Measurements from ENCODE around the gene GP9. TPM values are rescaled to one million over a fixed set of nuclear protein-coding genes. Genes with fewer than 3 reads are reported as not detected.

GP9 gene
- total and polyA plus RNA-seq, 4 donors: 0.16 to 12.0 TPM; not detected in 2

DNA sequence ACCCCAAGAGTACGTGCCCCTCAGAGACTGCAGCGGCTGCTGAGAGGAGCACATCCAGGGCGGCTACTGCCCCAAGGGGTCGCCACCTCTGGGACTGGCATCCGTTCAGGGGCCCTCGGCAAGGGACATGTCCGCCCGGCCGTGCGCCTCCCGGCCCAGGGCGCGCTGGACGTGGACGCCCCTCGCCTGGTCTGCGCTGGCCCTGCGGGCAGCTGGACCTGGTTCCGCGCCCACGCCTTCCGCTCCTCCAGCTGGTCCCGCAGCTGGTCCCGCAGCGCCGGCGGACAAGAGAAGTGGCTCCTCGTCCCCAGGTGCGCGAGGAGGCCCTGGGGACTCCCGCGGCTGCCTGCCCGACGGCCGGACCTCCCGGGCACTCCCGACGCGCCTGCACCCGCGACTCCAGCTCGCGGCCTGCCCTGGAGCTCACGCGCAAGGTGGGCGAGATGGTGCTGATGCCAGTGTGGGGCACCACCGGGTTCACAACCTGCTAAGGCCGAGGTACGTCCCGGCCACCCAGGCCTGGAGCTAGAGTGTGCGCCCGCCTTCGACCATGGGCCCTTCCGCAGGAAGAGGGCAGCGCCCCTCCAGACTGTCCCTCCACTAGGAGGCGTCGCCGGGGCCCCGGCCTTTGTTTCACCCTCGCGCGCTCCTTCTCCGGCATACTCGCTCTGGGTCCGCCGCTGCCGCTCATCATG is 14.4 kb upstream of the GP9 start:
- H3K27ac ChIP-seq (ENCODE audit: low read depth in 1 of 2, low read length in 2 of 2): no peak overlapping the region
- no peak for TF ChIP-seq TAF1 (conservative IDR thresholded peaks at IDR 0.05)
- TF ChIP-seq EGR1 (IDR thresholded peaks at IDR 0.05; ENCODE audit: low read depth in 2 of 2): no peak
- no peak for TF ChIP-seq SP1 (IDR thresholded peaks at IDR 0.05)
- no peak for TF ChIP-seq HNF4G (IDR thresholded peaks at IDR 0.05)
- TF ChIP-seq ATF3 (IDR thresholded peaks at IDR 0.05): no peak
- no peak for TF ChIP-seq CTCF (IDR thresholded peaks at IDR 0.05; ENCODE audit: low read depth, low read length, missing input control)
- TF ChIP-seq YY1 (IDR thresholded peaks at IDR 0.05): no peak
- TF ChIP-seq FOXA1 (IDR thresholded peaks at IDR 0.05): no peak
- TF ChIP-seq MAX (IDR thresholded peaks at IDR 0.05): no peak
- H3K36me3 ChIP-seq (ENCODE audit: control insufficient read depth in 4 of 4, insufficient read depth in 3 of 4, low read depth in 1 of 4, low read length in 3 of 4): no peaks in the 10 kb centered on the region
- no peaks in the 10 kb centered on the region for H3K9me3 ChIP-seq (ENCODE audit: control insufficient read depth in 4 of 4, low read length in 3 of 4)
- 32% methylated on average over 67 of the region's 67 CpGs for WGBS
- DNase-seq (ENCODE audit: low spot score): no peak
- H3K4me1 ChIP-seq (ENCODE audit: control insufficient read depth in 4 of 4, insufficient read depth in 4 of 4, low read length in 3 of 4): peaks cover 0 to 6% (median 4%) of the 10 kb centered on the region in 4 donors
- H3K9ac ChIP-seq (ENCODE audit: low read depth in 1 of 2, low read length in 2 of 2): no peak overlapping the region
- H3K4me3 ChIP-seq (ENCODE audit: low read depth in 1 of 3, low read length in 3 of 3): peak overlapping the region in 1 of 3 donors; percentile 37
- no peaks in the 10 kb centered on the region for H3K27me3 ChIP-seq (ENCODE audit: control insufficient read depth in 4 of 4, insufficient read depth in 4 of 4, low read length in 3 of 4)

DNA sequence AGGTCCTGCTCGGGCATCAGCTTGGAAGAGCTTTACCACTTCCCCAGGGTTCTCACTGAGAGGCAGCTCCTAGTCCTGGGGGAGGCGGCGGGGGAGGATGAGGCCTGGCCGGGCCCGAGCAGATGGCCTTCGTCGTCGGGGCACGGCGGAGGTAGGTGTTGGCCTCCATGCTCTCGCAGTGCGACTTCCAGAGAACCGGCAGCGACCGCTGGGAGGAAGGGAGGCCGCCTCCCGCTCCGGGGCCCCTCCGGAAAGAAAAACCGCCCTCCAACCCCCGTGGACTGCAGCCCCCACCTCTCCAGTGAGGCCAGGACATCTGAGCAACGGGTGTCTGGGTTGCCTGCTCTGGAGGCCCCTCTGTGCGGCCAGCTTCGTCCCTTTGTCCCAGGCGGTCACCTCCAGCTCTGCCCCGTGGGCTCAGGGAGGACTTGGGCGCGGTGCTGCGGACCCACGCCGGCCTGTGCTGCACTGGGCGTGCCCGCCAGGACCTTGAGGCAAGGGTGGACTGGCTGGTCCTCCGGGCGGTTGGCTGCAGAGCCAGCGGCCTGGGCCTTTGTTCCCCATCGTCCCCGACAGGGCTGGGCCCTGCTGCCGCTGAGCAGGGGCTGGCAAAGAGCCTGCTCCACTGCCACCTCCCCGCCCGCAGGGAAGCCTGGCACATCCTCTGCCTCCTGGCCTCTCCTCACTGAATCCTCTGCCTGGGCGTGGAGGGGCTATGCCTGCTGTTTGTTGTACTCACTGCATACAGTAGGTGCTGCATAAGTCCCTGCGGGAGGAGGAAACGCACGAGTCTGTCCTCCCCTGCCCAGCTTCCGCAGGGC is 13.6 kb upstream of the GP9 start:
- WGBS: 85% methylated on average over 46 of the region's 46 CpGs
- Histone ChIP-seq H3K4me1 (ENCODE audit: control insufficient read depth in 4 of 4, insufficient read depth in 4 of 4, low read length in 3 of 4) (peaks cover 1 to 6% (median 4%) of the 10 kb centered on the region in 4 donors), H3K36me3 (ENCODE audit: control insufficient read depth in 4 of 4, insufficient read depth in 3 of 4, low read depth in 1 of 4, low read length in 3 of 4) (no peaks in the 10 kb centered on the region), H3K4me3 (ENCODE audit: low read depth in 1 of 3, low read length in 3 of 3) (no peak overlapping the region), H3K27ac (ENCODE audit: low read depth in 1 of 2, low read length in 2 of 2) (no peak overlapping the region), H3K27me3 (ENCODE audit: control insufficient read depth in 4 of 4, insufficient read depth in 4 of 4, low read length in 3 of 4) (no peaks in the 10 kb centered on the region), H3K9me3 (ENCODE audit: control insufficient read depth in 4 of 4, low read length in 3 of 4) (no peaks in the 10 kb centered on the region), H3K9ac (ENCODE audit: low read depth in 1 of 2, low read length in 2 of 2) (no peak overlapping the region)
- TF ChIP-seq ZBTB33 (IDR thresholded peaks at IDR 0.05) (no peak), HNF4G (IDR thresholded peaks at IDR 0.05) (no peak), JUND (IDR thresholded peaks at IDR 0.05) (no peak), SP1 (IDR thresholded peaks at IDR 0.05) (no peak), NR2F2 (IDR thresholded peaks at IDR 0.05) (no peak), ATF3 (IDR thresholded peaks at IDR 0.05) (no peak), REST (IDR thresholded peaks at IDR 0.05) (no peak), RXRA (IDR thresholded peaks at IDR 0.05) (no peak), CTCF (IDR thresholded peaks at IDR 0.05; ENCODE audit: low read depth, low read length, missing input control) (no peak), EGR1 (IDR thresholded peaks at IDR 0.05; ENCODE audit: low read depth in 2 of 2) (no peak)
- DNase-seq (ENCODE audit: low spot score): no peak

All from liver (tissue), 9 donors.